Activated CD8-positive, alpha-beta memory T cell treated with anti-CD3 and anti-CD28 coated beads, Interleukin-2, amount 50 U/mL, for 24 hours (primary cell): ENCODE data around the gene RNF187.
"Not testable (repeated sequence)": the region's sequence is repeated elsewhere in the genome, so short reads cannot be mapped to it uniquely, and the experiment has no call there.

Experiments
- DNase-seq: peaks from one replicate; pipeline ENCODE4 v3.0.0-alpha.2; 2020; ENCODE audit errors: extremely low read depth

The RNF187 gene

DNA sequence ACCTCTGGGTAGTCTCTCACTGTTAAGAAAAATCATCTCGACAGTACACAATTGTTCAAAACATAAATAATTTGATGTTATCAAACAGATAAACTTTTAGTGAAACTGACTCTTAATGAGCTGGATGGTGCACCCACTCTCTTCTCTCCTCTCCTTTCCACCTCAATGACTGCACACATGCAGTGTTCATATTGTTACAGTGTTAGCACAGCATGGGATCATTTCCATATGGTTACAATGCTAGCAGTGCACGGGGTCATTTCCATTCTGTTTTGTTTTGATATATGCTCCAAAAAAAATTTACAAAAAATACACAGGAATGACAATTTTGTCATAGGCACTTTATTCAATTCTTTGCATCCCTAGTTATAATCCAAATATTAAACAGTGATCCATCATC is 26.4 kb upstream of the RNF187 start:
- DNase-seq = no peak

DNA sequence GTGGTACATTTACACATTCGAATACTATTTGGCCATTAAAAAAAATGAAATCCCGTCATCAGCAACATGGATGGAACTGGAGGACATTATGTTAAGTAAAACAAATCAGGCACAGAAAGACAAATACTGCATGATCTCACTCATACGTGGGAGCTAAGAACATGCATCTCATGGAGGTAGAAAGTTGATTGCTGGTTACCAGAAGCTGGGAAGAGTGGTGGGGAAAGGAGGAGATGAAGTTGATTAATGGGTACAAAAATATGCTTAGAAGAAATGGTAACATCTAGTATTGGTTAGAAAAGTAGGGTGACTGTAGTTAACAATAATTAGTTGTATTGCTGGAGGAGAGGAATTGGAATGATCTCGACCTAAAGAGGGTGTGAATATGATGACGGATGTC is 24.6 kb upstream of the RNF187 start:
- DNase-seq = no peak

DNA sequence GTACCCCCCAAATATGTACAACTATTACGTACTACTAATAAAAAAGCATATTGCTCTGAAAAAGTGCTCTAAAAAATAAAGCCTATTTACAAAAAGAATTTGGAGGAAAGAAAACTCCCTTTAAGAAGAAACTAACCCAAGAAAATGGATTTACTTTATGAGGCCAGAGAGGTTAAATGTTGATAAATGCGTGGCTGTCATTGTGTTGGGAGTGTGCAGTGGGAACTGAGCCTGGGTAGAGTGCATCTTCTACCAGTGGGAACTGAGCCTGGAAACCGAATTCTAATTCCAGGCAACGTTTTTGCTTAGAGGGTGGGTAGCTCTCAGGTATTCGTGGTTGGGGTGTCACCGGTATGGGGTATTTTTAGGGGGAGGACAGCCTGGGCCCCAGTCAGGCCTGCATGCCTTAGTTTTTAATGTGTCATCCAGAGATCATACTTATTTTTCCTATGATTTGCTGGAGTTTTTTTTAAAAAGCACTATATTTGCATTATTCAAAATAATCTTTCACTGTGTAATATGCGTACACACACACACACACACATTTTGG is 24.1 kb upstream of the RNF187 start:
- DNase-seq = no peak

DNA sequence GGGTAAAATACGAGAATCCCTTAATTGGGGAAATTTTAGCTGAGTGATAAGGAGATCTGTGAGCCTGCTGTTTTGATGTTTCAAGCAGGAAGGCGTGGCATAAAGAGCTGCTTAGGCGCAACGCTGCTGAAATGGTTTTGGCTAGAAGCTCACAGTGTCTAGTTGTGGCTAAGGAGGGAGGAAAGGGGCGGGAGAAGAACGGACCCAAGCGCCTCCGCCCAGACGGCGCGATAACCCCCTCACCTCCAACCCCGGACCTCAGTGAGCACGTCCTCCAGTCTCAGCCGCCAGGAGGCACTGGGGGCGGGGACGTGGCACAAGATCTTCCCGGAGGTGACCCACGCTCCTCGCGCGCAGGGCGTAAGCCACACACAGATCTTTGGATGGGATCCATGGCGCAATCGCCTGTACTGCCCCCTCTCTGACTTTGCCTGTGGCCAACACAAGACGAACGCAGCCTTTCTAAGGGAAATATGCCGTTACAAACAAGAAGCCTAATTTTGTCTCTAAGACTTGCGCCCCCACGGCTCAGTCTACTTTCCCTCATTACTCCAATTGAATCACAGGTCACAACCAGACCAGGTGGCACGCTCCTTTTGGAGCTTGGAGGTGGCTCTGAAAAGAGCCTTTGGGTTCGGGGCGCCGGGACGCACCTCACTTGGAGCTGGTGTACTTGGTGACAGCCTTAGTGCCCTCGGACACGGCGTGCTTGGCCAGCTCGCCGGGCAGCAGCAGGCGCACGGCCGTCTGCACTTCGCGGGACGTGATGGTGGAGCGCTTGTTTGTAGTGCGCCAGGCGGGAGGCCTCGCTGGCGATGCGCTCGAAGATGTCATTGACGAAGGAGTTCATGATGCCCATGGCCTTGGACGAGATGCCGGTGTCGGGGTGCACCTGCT is 23.4 kb upstream of the RNF187 start:
- no peak for DNase-seq

DNA sequence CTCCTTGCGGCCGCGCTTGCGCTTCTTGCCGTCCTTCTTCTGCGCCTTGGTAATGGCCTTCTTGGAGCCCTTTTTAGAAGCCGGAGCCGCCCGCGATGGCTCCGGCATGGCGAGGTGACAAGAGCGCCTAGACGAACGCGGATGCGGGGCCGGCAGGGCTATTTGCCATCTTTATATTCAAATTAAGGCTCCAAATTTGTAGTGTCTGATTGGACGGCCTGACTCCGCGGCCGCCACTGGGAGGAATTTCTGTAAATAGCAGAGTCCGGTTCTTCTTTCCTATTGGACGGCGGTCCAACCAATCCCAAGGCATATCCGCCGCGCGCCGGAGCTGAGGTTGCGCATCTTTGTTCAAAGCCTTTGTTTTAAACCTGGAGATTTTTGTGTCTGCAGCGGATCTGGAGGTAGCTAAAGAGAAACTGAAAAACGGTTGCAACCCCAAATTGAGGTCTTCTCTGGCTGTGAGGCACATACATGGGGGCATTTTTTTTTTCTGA is 22.6 kb upstream of the RNF187 start:
- DNase-seq = peak; percentile 72

DNA sequence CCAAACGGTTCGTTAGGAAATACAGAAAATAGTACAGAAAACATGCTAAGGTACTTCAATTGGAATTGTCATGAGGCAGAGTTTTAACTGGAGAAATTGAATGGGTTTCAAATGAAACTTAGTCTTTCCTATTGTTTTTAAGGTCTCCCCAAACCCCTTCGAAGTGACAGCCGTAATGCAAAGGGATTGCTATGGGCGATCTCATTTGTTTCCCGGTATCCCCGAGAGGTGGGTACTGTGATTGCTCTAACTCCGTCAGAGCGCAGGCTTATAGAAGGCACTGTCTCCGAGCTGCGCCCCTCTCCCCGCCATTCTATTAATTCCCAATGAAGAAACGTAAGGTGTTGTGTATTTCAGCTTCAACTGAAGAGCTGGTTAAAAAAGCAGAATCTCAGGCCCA is 22.0 kb upstream of the RNF187 start:
- no peak for DNase-seq

DNA sequence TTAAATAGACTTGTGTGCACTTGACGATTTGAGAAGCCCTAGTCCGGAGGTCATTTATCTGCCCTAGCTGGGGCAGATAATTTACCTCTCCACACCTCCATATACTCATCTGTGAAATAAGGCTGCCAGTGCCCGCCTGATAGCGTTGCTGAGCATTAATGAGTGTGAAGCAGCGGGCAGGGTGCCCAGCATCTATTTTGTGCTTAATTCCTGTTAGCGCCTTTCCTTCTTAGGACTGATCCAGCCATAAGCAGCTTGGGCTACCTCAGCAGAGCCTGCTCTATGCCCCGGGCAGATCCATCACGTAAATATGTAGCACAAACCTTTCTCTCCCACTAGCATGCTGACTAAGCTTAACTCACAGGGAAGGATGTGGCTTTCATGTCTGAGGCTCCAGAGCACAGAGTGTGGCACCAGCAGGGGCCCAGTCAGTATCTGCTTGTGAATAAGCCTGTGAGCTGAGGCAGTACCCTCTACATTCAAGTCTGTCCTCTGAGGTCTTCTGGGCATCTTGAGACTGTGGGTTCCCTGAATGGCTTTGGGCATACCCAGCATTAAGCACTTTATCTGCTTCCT is 21.5 kb upstream of the RNF187 start:
- DNase-seq = no peak

DNA sequence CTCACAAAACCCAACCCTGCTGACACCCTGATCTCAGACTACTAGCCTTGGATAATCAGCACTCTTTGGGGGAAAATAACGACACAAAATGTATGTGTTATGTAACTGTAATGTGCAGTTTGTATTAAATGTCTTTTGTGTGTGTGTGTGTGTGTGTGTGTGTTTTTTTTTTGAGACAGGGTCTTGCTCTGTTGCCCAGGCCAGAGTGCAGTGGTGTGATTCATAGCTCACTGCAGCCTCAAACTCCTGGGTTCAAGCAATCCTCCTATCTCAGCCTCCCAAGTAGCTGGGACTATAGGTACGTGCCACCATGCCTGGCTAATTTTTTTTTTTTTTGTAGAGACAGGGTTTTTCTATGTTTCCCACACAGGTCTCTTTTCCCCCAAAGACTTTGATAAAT is 19.0 kb upstream of the RNF187 start:
- not testable (repeated sequence) for DNase-seq

DNA sequence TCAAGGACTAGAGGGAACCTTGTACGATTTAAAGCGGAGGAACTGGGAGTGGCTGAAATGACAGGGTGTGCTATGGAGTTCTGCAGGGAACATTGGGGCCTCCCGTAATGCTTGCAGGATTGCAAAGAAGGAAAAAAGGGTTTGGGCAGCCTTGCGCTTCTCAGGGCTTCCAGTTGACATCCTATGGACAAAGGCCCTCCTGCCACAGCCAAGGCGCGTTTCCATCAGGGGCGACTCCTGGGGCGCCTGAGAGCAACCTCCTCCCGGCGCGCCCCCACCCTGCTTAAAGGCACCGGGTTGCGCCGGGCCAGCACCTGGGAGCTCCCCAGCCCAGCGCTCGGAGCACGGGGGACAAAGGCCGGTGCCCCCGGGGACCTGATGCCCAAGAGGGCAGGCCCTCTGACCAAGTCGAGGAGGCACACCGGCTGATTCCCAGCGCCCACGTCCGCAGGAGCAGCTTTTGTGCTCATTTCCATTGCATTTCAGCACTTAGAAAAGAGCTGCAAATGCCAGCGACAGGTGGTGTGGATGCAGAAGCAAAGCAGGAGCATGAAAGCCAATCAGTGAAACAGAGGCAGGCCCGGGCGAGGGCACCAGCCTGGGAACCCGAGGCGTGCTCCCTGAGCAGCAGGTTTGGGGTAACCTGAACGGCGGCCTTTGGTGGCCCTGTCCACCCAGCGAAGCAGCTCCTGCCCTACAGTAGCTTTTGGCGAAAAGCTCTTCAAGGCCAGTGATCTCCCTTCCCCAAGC is 17.6 kb upstream of the RNF187 start:
- DNase-seq = no peak

DNA sequence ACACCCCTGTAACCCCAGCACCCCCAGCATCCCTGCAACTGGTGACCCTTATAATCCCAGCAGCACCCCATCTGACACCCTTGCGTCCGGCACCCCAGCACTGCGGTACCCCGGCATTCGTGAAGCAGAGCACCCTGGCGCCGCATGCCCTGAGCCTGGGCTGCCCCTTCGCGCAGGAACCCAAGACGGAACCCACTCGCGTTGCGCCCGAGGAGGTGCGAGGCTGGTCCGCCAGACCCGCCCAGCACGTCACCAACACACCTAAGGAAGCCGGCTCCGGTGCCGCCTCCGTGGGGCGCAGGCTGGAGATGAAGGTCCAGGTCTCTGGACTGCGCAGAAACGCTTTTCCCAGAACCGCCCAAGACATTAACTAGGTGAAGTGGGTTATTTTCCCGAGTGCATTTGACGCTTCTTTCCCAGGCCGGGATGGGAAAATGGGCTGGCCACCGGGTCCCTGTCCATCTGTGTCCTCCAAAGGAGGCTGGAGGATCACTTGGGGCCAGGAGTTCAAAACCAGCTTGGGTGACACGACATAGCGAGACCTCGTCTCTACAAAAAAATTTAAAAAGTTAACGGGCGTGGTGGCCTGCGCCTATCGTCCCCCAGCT is 15.9 kb upstream of the RNF187 start:
- no peak for DNase-seq

DNA sequence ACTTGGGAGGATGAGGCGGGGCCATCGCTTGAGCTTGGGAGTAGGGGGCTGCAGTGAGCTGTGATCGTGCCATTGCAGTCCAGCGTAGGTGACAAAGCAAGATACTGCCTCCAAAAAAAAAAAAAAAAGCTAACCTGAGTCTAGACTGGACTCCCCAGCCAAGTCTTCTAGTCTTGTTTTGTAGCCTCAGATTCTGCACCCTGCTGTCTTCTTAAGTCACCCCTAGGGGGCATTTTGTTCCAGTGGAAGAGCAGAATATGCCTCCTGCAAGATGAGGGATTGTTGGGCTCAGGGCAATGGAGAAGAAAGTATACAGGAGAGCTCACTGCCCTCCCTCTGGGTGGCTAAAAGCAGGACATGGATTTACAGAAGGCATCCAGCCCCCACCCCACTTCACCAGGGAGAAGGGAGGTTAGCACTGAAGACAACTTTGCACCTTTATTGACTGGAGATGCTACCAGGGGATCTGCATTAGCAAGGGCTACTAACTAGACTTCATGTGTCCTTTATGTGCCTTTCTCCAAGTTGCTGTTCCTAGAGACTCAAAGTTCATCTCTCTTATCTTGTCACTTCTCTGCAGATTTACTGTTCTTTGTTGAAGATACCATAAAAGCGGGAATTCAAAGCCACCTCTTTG is 15.3 kb upstream of the RNF187 start:
- no peak for DNase-seq

DNA sequence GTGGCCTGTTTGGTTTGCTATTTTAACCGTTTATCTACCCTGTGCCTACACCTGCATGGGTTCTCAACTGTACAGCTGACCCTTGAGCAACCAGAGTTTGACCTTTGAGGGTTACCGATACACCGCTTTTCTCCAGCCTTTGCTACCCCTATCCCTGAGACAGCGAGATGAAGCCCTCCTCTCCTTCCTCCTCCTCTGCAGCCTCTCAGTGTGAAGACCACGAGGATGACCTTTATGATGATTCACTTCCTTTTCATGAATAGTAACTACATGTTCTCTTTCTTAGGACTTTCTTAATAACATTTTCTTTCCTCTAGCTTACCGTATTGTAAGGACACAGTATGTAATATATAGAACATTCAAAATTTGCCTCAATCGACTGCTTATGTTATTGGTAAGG is 14.5 kb upstream of the RNF187 start:
- DNase-seq = no peak

DNA sequence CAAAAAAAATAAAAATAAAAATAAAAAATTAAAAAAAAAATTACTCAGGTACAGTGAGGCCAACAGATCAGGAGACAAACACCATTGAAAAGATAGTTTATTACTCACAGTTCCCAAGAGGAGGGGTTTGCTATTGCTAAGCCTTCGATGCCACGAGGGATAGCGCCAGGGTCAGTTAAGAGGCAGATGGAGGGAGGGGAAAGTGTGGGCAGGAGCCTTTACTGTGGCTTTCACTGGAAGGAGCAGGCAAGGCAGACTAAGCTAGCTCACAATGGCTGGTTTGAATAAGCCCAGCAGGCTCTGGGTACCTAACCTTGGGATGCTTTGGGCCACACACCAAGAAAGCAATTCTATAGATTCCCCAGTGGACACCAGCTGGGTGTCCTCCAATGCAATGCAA is 12.7 kb upstream of the RNF187 start:
- DNase-seq = no peak

DNA sequence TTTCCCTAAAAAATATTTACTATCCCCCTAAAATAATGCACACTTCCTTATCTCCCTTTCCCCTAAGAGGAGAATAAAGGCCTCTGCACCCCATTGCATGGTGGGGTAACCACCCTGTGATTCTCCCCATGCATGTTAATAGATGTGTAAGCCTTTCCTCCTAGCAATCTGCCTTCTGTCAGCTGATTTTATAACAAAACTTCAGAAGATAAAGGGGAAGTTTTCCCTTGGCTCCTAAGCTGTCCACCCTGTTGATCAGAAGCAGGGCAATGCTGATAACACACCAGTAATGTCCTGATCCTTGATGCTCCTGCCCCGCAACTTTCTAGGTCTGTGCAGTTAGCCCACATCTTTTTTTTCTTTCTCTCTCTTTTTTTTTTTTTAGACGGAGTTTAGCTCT is 11.4 kb upstream of the RNF187 start:
- no peak for DNase-seq

DNA sequence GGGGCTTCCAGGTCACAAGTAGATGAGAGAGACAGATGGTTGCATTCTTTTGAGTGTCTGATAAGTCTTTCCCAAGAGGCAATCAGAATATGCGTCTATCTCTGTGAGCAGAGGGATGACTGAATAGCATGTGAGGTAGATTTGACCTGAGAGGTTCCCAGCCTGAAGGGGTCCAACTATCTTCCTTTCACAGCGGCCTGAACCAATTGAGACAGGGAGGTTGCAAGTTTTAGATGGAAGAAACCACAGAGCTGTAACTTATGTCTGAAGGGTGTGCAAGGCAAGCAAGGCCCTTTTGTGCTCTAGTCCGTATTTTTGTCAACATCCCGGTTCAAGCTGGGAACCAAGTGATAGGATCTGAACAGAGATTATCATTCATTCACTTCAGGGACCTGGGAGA is 9.9 kb upstream of the RNF187 start:
- no peak for DNase-seq

DNA sequence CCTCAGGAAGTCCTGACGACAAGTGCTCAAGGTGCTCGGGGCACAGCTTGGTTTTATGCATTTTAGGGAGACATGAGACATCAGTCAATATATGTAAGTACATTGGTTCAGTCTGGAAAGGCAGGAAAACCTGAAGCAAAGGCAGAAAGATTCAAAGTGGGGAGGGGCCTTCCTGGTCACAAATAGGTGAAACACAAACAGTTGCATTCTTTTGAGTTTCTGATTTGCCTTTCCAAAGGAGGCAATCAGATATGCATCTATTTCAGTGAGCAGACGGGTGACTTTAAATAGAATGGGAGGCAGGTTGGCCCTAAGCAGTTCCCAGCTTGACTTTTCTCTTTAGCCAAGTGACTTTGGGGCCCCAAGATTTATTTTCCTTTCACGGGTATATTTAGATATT is 8.9 kb upstream of the RNF187 start:
- DNase-seq = no peak

DNA sequence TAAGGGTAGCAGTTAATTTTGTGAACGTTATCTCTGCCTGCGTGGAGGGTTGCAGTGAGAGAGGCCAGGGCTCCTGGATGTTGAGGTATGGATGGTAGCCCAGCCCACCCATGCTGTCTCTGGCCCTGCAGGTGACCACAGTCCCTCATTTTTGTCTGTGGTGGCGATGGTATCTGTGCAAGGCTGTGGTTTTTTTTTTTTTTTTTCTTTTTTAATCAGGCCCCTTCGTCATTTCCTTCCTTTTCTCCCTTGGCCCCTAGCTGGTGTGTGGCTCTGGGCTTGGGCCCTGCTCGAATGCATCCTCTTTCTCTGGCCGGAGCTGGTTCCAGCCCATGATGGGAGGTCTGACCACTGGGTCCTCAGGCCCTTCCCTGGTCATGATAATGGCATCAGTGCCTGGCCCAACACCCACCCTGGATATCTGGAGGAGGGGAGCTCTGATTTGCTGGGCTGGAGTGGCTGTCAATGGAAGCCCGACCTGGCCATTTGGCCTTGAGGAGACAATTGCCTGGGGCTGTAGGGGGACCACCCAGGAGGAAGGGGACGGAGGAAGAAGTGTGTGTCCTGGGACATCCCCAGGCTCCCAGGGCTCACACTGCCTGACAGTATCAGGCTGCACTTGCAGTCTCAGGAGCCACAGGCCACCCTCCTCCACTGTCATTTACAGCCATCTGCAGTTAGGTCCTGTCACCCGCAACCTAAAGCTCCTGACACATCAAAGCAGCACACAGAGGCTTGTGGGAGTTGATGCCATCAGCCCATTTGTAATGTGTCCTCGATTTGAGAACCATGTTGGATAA is 8.1 kb upstream of the RNF187 start:
- no peak for DNase-seq

DNA sequence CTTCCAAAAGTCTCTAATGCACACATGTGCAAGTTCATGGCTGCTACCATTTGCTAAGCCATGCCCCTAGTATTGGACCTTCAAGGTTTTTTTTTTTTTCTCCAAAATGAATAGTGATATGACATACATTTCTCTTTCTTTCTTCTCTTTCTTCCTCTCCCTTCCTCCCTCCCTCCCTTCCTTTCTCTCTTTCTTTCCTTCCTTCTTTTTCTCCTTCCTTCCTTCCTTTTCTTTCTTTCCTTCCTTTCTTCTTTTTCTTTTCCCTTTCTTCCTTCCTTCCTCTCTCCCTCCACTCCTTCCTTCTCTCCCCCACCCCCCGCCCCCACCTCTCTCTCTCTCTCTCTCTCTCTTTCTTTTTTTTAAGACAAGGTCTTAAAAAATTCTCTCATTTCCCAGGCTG is 3.4 kb upstream of the RNF187 start:
- no peak for DNase-seq

DNA sequence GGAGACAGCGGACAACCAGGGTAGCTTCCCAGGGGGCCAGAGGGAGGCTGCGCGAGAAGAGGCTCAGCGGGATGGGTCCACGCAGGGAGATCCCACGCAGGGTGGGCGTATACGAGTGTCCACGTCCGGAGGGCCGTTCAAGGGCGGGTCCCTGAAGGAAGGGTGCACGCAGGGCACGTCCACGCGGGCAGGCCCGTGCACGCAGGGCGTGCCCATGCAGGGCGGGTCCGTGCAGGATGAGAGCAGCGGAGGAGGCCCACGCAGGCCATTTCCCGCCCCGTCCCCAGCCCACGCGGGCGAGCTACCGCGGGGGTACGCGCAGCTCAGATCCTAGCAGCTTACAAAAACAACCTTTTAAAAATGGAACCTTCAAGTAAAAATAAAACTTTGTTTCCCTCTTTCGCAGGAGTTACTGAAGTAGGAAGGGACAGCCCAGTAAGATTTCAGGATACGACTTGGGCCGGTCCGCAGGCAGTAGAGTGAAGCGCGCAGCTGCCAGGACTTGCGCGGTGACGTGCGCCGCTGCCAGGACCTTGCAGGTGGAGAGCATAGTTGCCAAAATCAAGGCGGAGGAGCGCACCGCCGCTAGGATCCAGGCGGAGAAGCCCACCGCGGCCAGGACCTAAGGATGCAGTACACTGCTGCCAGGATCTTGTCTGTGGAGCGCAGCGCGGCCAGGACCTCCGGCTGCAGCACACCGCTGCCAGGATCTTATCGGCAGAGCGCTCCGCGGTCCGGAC is 416 bp upstream of the RNF187 start:
- peak; percentile 42 for DNase-seq
